ENCODE measurements around the gene ICE1.
"Not testable (repeated sequence)": the region's sequence is repeated elsewhere in the genome, so short reads cannot be mapped to it uniquely, and the experiment has no call there.

The ICE1 gene

DNA sequence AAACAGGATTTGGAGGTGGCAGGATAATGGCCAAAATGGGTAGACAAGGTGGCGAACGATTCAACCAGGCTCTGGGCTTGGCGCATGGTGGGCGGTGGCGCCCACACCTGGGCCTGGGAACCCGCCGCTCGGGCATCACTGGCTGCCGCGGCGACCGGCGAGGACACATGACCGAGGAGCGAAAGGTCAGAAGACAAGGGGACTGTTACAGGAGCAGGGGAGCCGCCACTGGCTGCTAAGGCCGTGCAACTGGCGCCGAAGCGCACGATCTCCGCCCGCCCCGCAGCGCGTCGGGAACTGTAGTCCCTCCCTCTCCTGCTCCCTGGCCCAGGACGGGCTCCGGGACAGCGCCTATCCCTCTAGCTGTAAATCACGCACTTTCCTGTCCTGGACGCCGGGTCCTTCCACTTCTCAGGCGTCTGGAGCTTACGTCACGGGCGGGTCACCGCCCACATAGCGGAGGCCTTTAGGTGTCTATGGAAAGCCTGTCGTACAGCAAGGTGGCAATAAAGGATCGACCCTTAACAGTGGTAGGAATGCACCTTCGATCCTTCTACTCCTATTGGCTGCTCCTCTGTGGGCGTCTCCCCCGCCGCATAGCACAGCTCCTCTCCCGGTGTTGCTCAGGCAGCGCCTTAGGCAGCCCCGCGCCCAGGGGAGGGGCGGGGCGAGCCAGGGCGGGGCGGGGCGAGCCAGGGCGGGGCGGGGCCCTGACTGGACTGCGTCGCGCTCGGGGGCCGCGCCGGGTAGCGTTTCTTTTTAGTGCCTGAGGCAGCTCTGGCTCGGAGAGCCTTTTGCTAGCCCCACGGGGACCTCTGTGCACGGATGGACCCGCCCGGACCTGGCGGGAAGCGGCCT lies at the start of gene ICE1:
ICE1 (plus strand) TSS at position 717 of the 858 bp plus-strand sequence. CDS start 239 bp downstream, outside the sequence.
- peak; percentile 94 to 95 for DNase-seq

GRCh38 chr5:5372930-5373329 lies 49.5 kb upstream of the ICE1 start:
- DNase-seq: no peak

DNA sequence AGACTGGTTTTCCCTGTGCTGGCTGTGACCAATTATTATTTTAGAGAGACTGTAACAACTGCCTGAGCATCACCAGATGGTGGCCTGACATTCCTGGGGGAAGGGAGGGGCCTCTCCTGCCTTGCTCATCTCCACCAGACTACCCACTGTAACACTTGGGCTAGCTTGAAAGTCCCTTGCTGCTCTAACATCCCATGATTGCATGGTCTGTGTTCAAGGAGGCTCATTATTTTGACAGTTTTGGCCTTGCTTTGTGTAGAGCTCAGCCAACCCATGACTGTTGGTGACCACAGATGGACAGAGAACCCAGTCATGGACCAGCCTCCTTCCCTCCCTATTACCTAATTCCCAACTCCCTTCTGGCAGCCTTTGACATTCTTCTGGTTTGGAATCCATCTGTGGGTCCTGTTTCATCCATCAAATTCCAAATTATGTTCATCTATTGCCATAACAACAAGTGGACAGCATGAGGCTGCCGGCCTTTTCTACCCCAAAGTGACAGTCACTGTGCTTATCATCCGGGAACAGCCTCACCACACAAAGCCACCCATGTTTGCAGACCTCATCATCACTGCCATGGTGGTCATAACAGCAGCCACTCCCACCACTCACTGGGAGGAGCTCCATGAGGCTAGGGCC lies 49.0 kb upstream of the ICE1 start:
- no peak for DNase-seq

DNA sequence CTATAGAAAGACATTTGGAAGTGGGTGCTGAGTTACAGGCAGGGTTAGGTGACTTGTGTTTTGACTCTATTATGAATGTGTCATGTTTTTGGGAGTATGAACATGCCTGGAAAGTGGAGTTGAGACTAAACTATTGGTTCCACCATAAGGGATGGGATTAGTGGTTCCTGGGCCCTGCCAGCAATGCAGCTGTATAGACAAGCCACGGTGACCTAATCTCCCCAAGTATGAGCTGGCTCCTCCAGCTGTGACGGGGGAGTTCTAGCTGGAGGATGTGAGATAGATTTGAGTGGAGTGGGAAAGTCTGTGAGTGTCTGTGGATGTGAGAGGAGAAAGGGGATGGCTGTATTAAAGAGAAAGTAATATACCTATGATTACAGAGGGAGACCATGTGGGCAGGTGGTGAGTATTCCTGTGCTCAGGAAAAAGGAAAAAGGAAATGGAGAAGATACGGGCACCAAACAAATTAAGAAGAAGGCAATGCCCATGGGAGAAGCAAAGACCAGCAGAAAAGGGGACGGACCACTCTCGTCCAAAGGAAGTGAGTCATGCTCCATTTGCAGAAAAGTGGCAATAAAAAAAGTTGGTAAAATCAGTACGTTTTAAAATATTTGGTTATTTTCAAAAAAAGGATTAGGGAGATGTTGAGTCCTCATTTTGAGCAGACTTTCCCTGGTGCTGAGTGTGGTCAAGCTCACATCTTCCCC lies 48.3 kb upstream of the ICE1 start:
- no peak for DNase-seq

GRCh38 chr5:5377780-5378179 lies 44.7 kb upstream of the ICE1 start:
- DNase-seq: no peak

DNA sequence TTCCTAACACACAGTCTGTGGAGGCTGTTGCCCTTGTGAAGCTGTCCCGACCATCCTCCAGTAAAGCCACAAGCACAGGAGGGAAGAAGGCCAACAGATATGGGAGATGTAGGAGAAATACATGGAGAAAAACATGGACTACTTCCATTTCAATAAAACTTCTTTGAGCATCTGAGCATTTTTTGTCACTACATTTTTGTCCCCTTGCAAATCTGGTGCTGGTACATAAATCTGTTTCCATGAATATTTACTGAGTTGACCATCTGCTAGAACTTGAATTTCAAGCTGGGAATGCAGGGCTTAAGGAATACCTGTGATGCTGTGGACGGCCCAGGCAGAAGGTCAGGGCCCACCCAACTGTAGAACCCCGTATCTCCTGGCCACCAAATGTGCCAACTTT lies 43.9 kb upstream of the ICE1 start:
- DNase-seq: no peak

DNA sequence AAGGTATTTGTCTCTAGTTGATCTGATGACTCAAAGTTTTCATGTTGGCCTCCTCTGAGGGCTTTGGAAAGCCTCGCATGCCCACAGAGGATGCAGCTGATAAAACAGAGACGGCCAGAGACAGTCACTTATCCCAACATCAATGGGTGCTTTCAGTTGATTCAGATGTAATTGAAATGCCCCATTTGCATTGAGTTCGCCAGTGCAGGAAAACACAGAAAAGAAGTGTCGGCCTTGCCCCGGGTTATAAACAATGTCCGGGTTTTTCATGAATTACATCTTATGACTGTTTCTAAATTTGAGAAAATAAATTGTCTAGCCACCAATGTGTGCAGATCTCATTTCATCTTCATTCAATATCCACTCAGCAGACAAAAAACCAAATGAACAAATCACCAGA lies 42.2 kb upstream of the ICE1 start:
- DNase-seq: no peak

DNA sequence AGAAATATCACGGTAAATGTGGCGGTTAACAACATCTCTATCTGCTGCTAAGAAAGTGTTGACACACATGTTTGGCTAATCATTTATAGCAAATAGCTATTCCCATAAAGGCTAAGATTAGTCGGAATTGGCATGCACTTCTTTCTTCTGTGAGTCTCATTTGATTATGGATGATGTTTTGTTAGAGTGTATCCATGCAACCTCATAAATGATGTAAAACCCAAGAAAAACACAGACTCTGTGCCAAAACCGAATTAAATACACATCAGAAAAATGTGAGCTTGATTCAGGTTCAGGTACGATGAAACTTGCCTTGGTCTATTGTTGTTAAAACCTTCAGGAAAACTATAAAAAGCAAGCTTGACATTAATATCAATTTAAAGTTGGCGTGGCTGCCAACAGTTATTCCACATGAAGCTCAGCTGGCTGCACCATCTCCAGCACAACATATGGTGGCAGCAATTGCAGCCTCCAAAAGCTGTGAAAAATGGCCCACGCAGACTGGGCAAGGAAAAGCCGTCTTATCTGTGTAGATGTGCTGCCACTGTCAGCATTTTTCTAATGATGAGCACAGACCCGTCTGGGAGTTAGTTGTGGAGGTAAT lies 41.1 kb upstream of the ICE1 start:
- DNase-seq: no peak

GRCh38 chr5:5383461-5383860 lies 39.0 kb upstream of the ICE1 start:
- no peak for DNase-seq

DNA sequence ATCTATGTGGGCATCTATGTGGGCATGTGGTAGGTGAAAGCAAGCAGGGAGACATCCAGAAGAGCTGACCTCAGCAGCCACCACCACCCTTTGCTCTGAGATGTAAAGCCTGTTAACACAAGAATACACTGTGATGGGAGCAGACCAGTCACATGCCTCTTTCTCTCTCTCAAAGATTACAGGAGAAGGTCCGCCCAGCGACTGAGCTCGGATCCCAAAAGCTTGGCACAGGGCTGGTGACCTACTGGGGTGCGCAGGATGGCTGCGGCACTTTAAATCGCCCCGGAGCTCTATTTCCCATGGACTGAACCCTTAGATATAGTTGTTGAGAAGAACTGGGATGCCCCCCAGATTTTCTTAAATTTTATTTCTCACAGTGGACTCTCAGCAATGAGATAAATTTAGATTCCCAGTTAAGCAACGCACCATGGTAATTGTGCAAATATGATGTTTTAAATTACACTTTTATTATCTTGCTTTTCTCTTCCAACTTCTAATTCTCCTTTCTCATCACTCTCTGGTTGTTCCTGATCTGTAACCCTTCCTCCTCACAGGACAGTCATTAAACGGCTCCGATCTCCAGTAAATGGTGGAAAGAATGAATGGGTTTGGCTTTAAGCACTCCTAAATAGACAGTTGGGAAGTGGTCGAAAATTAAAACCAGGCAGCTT lies 37.7 kb upstream of the ICE1 start:
- no peak for DNase-seq

- no peak for DNase-seq
Measured at GRCh38 chr5:5385331-5385662, 37.2 kb upstream of the ICE1 start.

DNA sequence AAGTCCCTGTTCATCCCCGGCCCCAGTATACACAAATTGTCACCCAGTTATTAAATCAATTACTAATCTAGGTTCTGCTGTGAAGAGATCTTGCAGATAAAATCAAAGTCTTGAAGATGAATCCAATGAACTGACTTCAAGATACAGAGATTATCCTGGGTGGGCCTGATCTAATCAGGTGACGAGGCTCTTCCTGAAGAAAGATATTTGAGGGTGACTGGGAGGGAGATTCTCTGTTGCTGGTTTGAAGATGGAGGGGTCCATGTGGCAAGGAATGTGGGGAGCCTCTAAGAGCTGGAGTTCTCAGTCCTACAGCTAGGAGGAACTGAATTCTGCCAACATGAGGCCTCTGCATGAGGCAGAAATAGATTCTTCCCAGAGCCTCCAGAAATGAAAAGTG lies 36.1 kb upstream of the ICE1 start:
- no peak for DNase-seq

DNA sequence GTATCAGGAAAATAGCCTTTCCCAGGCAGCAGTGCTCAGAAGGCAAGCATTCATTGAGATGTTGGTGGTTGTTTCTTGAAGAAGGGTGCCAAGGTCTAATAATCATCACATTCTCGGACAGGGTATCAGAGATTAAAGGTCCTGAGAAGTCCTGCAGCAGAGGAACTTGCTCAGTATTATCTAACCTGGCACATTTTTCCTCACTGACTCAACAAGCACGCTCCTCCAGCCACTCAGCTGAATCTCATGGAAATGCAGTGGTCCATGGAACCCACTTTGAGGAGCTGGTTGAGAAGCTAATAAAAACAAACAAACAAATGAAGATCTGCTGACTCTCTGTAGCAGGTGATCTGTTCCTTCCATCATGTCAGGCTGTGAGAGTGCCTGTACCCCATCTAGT lies 35.3 kb upstream of the ICE1 start:
- no peak for DNase-seq

- no peak for DNase-seq
Measured at GRCh38 chr5:5387777-5388176, 34.7 kb upstream of the ICE1 start.

DNA sequence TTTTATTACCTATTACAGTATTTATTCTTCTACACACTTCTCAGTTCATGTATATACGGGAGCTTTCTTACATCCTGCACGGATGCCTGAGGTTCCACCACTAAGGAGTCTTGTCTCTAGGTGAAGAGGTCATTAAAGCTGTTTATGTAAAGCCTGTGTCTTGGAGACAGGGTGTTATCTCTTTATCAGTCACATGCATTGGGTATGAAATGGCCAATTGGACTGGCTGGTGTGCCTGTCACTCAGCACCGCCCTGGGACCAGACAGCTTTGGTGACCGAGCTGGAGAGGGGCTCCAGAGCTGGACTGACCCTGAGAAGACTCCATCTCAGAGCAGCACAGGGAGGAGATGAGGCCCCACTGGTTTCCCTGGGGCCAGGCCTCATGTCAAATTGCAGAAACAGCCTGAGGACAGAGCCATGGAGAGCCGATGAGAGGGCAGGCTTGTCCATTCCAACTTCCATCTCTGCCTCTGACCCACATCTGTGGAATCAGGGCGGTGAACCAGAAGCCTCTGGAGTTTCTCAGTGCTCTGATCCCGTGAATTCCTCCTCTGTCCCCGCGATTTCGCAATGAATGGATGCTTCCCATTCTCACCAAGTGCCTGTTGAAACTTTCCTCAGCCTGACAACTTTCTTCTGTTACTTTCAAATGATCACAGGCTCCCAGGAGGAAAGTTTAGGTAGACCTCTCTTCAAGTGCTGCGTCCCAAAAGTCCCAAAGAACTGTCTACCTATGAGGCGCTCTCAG lies 32.2 kb upstream of the ICE1 start:
- not testable (repeated sequence) for DNase-seq

GRCh38 chr5:5392504-5392903 lies 30.0 kb upstream of the ICE1 start:
- DNase-seq: not testable (repeated sequence)

DNA sequence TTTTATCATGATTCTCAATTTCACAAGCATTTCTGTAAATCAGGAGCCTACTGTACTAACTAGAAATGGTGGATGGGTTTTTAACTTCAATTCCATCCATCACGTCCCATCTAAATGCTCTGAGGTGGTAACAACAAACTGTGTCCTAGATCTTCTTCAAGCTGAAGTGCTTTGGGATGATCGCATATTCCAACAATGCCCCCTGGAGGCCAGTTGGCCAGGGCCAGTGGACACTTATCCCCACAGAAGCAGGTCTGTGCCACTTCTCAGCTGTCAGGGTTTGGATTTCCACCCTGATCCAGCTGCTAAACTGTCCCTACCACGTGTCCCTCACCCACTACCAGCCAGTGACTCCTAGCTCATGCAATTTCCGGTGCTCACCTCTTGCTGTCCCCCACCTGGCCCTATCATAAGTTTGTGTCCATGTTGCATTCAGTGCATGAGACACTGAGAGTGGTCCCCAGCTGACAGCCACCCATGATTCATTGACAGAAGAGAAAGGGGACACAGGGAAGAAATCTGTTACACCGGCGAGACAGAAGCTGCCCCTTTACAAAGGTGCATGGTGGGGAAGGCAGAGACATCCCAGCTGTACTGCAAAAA lies 28.0 kb upstream of the ICE1 start:
- not testable (repeated sequence) for DNase-seq

GRCh38 chr5:5395093-5395492 lies 27.4 kb upstream of the ICE1 start:
- not testable (repeated sequence) for DNase-seq

GRCh38 chr5:5398071-5398470 lies 24.4 kb upstream of the ICE1 start:
- DNase-seq: no peak

DNA sequence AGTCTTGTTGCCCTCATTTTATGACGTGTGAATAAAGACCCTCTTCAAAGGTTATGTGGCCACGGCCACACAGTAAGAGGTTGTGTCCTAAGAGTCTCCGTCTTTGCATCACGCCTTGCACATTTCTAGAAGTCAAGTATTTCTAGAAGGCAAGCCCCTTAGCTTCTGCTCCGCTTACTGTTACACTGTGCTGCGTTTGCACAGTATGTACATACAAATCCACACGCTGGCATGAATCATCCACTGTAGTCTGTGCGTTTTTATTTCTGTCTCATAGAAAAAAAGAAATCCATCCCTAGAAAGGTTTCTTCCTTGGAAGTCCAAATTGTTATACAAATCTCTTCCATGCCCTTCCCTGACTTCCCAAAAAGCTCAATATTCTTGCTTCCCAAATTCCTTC lies 21.4 kb upstream of the ICE1 start:
- DNase-seq: no peak

- no peak for DNase-seq
Measured at GRCh38 chr5:5403741-5404140, 18.7 kb upstream of the ICE1 start.

DNA sequence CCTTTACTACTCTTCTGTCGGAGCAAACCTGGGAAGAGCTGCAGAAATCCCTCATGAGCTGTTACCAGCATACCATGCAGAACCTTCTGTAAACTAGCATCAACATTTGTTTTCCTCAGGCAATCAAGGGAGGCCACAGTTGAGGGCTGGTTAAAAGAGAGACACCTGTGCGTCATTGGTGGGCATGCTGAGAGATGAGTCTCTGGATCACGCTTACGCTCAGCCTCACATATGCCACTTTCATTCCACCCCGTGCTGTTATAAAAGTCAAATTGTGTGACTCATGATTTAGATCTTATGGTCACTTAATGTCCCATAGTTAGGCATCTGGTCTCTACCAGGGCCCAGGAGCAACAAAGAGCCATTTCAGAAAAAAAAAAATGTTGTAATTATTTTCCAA lies 18.1 kb upstream of the ICE1 start:
- DNase-seq: no peak

Data from inflammatory macrophage treated with lipopolysaccharide for 1 hour (primary cell).